Transverse colon (tissue), 4 donors: ENCODE results near the gene KRTAP10-11. TPM values are rescaled to one million over a fixed set of nuclear protein-coding genes. Genes with fewer than 3 reads are reported as not detected.

Experiments
- DNase-seq: peaks from one replicate; pipeline ENCODE4 v3.0.0-alpha.2; 2019
- H3K27ac ChIP-seq, 4 donors: fragments of 200-600 bp; sonication (generic); 2 replicates each; pipeline ENCODE4 v1.5.1; 2016 to 2018; ENCODE audit warnings: inconsistent platforms in 4 of 4
- H3K27me3 ChIP-seq: fragments of 200-600 bp; sonication (generic); 2 replicates; pipeline ENCODE4 v1.5.1; 2017; ENCODE audit warnings: inconsistent platforms
- H3K36me3 ChIP-seq, 4 donors: fragments of 200-600 bp; sonication (generic); 2 replicates each; pipeline ENCODE4 v1.5.1; 2017 to 2019; ENCODE audit warnings: inconsistent platforms in 4 of 4
- H3K4me1 ChIP-seq, 4 donors: fragments of 200-600 bp; sonication (generic); 2 replicates each; pipeline ENCODE4 v1.5.1; 2017 to 2020; ENCODE audit warnings: inconsistent platforms in 4 of 4
- H3K4me3 ChIP-seq, 4 donors: fragments of 200-600 bp; sonication (generic); 1 replicate in 1 of 4; 2 replicates in 3 of 4; pipeline versions ENCODE4 v1.5.1 to v1.6.1; 2017 to 2019; ENCODE audit warnings: inconsistent platforms in 4 of 4
- H3K9me3 ChIP-seq, 2 donors: fragments of 200-600 bp; sonication (generic); 2 replicates each; pipeline ENCODE4 v1.5.1; 2017 to 2019; ENCODE audit warnings: inconsistent platforms in 2 of 2
- EP300 ChIP-seq: sonication (generic); formaldehyde crosslinking; IDR thresholded peaks from one replicate; pipeline ENCODE4 v1.6.1; 2017; ENCODE audit warnings: antibody characterized with exemption, low read depth
- POLR2A ChIP-seq: fragments of 450-650 bp; IDR thresholded peaks from one replicate; pipeline ENCODE4 v1.6.1; 2016; ENCODE audit warnings: antibody characterized with exemption, mild to moderate bottlenecking, moderate library complexity
- POLR2AphosphoS5 ChIP-seq, 3 donors: sonication (generic); formaldehyde crosslinking; IDR thresholded peaks; one replicate each; pipeline ENCODE4 v1.6.1; 2016; ENCODE audit warnings: antibody characterized with exemption in 3 of 3
- WGBS, 2 donors: methylation state at CpG; one replicate each; pipeline ENCODE4 v1.1.5; 2018; ENCODE audit warnings: low coverage in 1 of 2; 5-methylcytosine and 5-hydroxymethylcytosine counted together
- in situ Hi-C, 4 donors: fragments of 200-750 bp; cut with MboI; loops; one replicate each; pipeline versions ENCODE4 v1.15.0 to v1.15.1; 2017; ENCODE audit warnings: low sequenced_read_pairs in 3 of 4, low pct_ligation_motif_present in 1 of 4, low pct_unique_long_range_greater_than_20kb in 1 of 4
- intact Hi-C: fragments of 100-400 bp; cut with DNase I; formaldehyde crosslinking; loops from one replicate; pipeline ENCODE4 v1.15.1; 2023; ENCODE audit warnings: low total_unique reads
- total RNA-seq, 4 donors: library from RNA; depleted of rRNA; stranded (reverse); fragments of >200 nt; gene quantifications; one replicate each; pipeline ENCODE4 v1.1.0, GENCODE V29; 2016
- TF ChIP-seq, protein P1 (sequence below), 5 experiments: fragments of 200-600 bp in 3 of 5; fragments of 450-650 bp in 2 of 5; sonication (generic) in 3 of 5; IDR thresholded peaks; 1 replicate in 2 of 5; 2 replicates in 3 of 5; pipeline ENCODE4 v1.5.1; 2016 to 2017; ENCODE audit warnings: antibody characterized with exemption in 5 of 5, inconsistent platforms in 3 of 5, mild to moderate bottlenecking in 2 of 5, moderate library complexity in 1 of 5

KRTAP10-11 gene
- total RNA-seq, 4 donors from 2014 or later: not detected

- no peaks in the 10 kb centered on the region for H3K4me1 ChIP-seq
- no peaks in the 10 kb centered on the region for H3K36me3 ChIP-seq
- H3K4me3 ChIP-seq: no peak overlapping the region
- intact Hi-C loops (no loop called here), in situ Hi-C loops (no loop called here)
- no peak overlapping the region for H3K27ac ChIP-seq
- 60 to 81% methylated on average over 1 to 18 of the region's 18 CpGs for WGBS, 2 donors
- H3K9me3 ChIP-seq: peaks cover 0 to 4% of the 10 kb centered on the region in 2 donors
- TF ChIP-seq, protein P1, sequence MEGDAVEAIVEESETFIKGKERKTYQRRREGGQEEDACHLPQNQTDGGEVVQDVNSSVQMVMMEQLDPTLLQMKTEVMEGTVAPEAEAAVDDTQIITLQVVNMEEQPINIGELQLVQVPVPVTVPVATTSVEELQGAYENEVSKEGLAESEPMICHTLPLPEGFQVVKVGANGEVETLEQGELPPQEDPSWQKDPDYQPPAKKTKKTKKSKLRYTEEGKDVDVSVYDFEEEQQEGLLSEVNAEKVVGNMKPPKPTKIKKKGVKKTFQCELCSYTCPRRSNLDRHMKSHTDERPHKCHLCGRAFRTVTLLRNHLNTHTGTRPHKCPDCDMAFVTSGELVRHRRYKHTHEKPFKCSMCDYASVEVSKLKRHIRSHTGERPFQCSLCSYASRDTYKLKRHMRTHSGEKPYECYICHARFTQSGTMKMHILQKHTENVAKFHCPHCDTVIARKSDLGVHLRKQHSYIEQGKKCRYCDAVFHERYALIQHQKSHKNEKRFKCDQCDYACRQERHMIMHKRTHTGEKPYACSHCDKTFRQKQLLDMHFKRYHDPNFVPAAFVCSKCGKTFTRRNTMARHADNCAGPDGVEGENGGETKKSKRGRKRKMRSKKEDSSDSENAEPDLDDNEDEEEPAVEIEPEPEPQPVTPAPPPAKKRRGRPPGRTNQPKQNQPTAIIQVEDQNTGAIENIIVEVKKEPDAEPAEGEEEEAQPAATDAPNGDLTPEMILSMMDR (IDR thresholded peaks at IDR 0.05): no peak
- TF ChIP-seq POLR2A (no peak), POLR2AphosphoS5 (IDR thresholded peaks at IDR 0.05) (no peak), EP300 (no peak)
- H3K27me3 ChIP-seq: peaks cover 7% of the 10 kb centered on the region
- no peak for DNase-seq
Observed at GRCh38 chr21:44649521-44650100, 3.4 kb downstream of the KRTAP10-11 start.

GRCh38 chr21:44650265-44650972 is 4.2 kb downstream of the KRTAP10-11 start:
- Histone ChIP-seq H3K9me3 (no peaks in the 10 kb centered on the region), H3K36me3 (no peaks in the 10 kb centered on the region), H3K27me3 (peaks cover 7% of the 10 kb centered on the region), H3K4me3 (no peak overlapping the region), H3K27ac (no peak overlapping the region), H3K4me1 (no peaks in the 10 kb centered on the region)
- TF ChIP-seq EP300 (no peak), POLR2AphosphoS5 (IDR thresholded peaks at IDR 0.05) (no peak), POLR2A (no peak)
- TF ChIP-seq, protein P1 (IDR thresholded peaks at IDR 0.05): no peak
- no peak for DNase-seq
- WGBS, 2 donors: 67 to 92% methylated on average over 1 to 20 of the region's 20 CpGs
- in situ Hi-C loops: no loop called here
- intact Hi-C loops: no loop called here

DNA sequence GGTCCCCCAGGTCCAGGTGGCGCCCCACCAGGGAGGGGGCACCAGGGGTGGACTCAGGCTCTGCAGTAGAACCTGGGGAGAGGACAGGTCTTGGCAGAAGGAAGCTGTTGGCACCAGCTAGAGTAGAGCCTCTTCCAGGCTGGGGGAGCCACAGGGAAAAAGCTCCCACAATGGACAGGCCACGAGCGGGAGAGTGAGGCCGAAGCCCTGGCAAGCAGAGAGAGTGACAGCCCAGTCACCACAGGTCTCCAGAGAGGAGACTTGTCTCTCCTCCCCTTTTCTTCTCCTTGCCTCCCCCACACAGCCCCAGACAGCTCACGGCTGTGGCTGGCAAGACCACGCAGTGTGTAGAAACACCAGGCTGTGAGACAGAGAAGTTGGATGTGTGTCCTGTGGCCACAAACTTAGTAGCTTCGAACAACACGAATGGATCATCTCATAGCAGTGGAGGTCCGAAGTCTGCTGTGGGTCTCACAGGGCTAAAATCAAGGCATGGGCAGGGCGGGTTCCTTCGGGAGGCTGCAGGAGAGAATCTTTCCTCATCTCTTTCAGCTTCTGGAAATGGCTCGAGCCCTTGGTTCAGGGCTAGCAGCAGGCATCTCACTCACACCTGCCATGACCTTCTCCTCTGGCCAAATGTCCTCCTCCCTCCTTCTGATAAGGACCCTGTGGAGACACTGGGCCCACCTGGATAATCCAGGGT is 4.9 kb downstream of the KRTAP10-11 start:
- Histone ChIP-seq H3K36me3 (no peaks in the 10 kb centered on the region), H3K4me3 (no peak overlapping the region), H3K9me3 (no peaks in the 10 kb centered on the region), H3K27me3 (peaks cover 7% of the 10 kb centered on the region), H3K27ac (no peak overlapping the region), H3K4me1 (no peaks in the 10 kb centered on the region)
- intact Hi-C loops (no loop called here), in situ Hi-C loops (no loop called here)
- no peak for TF ChIP-seq POLR2A
- no peak for TF ChIP-seq EP300
- no peak for TF ChIP-seq POLR2AphosphoS5 (IDR thresholded peaks at IDR 0.05)
- TF ChIP-seq, protein P1 (IDR thresholded peaks at IDR 0.05): no peak
- no peak for DNase-seq
- WGBS, 2 donors: 87% methylated on average over 12 of the region's 12 CpGs; no CpG with 5 or more reads in 1 of the 2 donors

- TF ChIP-seq EP300 (no peak), POLR2AphosphoS5 (IDR thresholded peaks at IDR 0.05) (no peak), POLR2A (no peak)
- TF ChIP-seq, protein P1 (IDR thresholded peaks at IDR 0.05): no peak
- no peak for DNase-seq
- Histone ChIP-seq H3K27ac (no peak overlapping the region), H3K4me1 (no peaks in the 10 kb centered on the region), H3K36me3 (no peaks in the 10 kb centered on the region), H3K27me3 (peaks cover 13% of the 10 kb centered on the region), H3K9me3 (no peaks in the 10 kb centered on the region), H3K4me3 (no peak overlapping the region)
- intact Hi-C loops: no loop called here
- 61 to 63% methylated on average over 12 to 14 of the region's 14 CpGs for WGBS, 2 donors
- in situ Hi-C loops: no loop called here
Observed at GRCh38 chr21:44653123-44653522, 6.9 kb downstream of the KRTAP10-11 start.
